ENCODE data around the gene GFM1. TPM values are rescaled to one million over a fixed set of nuclear protein-coding genes. Genes with fewer than 3 reads are reported as not detected.

GFM1 gene
- total RNA-seq, 2 experiments from 2014 or later = 48.4 to 56.1 TPM

DNA sequence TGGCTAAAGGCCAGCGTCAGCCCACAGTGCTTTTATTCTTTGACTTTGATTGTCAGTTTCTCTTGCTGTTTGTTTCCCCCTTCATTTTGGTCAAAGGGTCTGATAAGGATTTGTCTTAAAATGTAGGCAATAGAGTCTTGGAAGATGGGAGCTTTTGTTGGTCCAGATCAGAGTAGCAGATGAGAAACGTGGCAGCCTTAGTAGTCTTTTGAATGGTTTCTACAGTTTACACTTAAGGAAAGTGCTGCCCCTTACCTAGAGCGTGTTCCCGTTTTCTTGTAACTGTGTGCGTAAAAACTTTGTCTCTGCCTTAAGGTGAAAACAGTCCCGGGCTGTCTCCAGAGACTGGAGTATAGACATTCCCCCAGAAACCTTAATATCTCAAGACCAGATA, 27.5 kb downstream of the GFM1 start:
- intact Hi-C loops (cut with micrococcal nuclease) = no loop called here
- Mint-ChIP-seq H3K27me3 (no peaks in the 10 kb centered on the region), H3K4me3 (peak overlapping the region; percentile 84), H3K9me3 (no peaks in the 10 kb centered on the region), H3K4me1 (ENCODE audit: low read depth) (peaks cover 22% of the 10 kb centered on the region), H3K36me3 (ENCODE audit: low read depth) (peaks cover 18% of the 10 kb centered on the region), H3K27ac (peak overlapping the region; percentile 75)
- ChIA-PET CTCF (interaction anchor here (0.6 to 3.7 kb wide), 4 partner anchors 9 to 118 kb away, joined by 3 to 32 read pairs (median 10); partner anchors contain the start of gene GFM1), POLR2A (no interaction called here)
- no peak for TF ChIP-seq CTCF (IDR thresholded peaks at IDR 0.05)
- peak; percentile 8 for DNase-seq
- ATAC-seq = no peak

- Mint-ChIP-seq H3K27ac (peak within 1 kb of the TSS; percentile 75), H3K4me3 (peak within 1 kb of the TSS; percentile 84), H3K27me3 (no peaks in the 10 kb centered on the region), H3K9me3 (no peaks in the 10 kb centered on the region), H3K4me1 (ENCODE audit: low read depth) (peaks cover 22% of the 10 kb centered on the region), H3K36me3 (ENCODE audit: low read depth) (peaks cover 21% of the 10 kb centered on the region)
- DNase-seq (peak; percentile 86), ATAC-seq (peak; percentile 99)
- TF ChIP-seq CTCF (IDR thresholded peaks at IDR 0.05) = peak; percentile 44
- intact Hi-C loops (cut with micrococcal nuclease) = no loop called here
- CTCF ChIA-PET = interaction anchor here (0.6 to 3.7 kb wide), 4 partner anchors 9 to 117 kb away, joined by 3 to 32 read pairs (median 10); partner anchors contain the start of gene GFM1
- POLR2A ChIA-PET = interaction anchor here (1.1 kb wide), 1 partner anchor 28 kb away, joined by 3 read pairs; the partner anchor contains the start of gene GFM1
These were observed 28.2 kb downstream of the GFM1 start, which contains the start of gene LXN for GRCh38 chr3:158672215-158673176. Gene LXN (minus strand): TSS chr3:158672648. CDS start chr3:158672478, 170 bp downstream.

DNA sequence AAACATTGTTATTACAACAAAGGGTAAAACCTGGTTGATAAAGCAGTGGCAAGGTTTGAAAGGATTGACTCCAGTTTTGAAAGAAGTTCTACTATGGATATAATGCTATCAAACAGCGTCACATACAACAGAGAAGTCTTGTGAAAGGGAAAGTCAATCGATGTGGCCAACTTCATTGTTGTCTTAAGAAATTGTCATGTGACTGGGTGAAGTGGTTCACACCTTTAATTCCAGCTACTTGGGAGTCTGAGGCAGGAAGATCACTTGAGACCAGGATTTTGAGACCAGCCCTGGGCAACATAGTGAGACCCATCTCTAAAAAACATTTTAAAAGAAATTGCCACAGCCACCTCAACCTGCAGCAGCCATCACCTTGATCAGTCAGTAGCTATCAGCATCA, 34.4 kb downstream of the GFM1 start:
- intact Hi-C loops (cut with micrococcal nuclease) = no loop called here
- no peak overlapping the region for H3K27ac Mint-ChIP-seq
- POLR2A ChIA-PET = interaction anchor here (0.7 kb wide), 1 partner anchor 16 kb away, joined by 3 read pairs; no protein-coding TSS in a partner anchor

GRCh38 chr3:158679547-158680000, 35.2 kb downstream of the GFM1 start:
- CTCF ChIA-PET = interaction anchor here (1.5 to 2.0 kb wide), 2 partner anchors 20 to 48 kb away, joined by 6 to 8 read pairs; no protein-coding TSS in a partner anchor
- intact Hi-C loops (cut with micrococcal nuclease) = no loop called here
- TF ChIP-seq CTCF (IDR thresholded peaks at IDR 0.05) = no peak
- H3K36me3 Mint-ChIP-seq (ENCODE audit: low read depth) = peaks cover 17% of the 10 kb centered on the region
- no peak for ATAC-seq
- H3K9me3 Mint-ChIP-seq = no peaks in the 10 kb centered on the region
- H3K4me3 Mint-ChIP-seq = no peak overlapping the region
- no peak overlapping the region for H3K27ac Mint-ChIP-seq
- DNase-seq = no peak
- no peaks in the 10 kb centered on the region for H3K27me3 Mint-ChIP-seq
- peaks cover 3% of the 10 kb centered on the region for H3K4me1 Mint-ChIP-seq (ENCODE audit: low read depth)
- POLR2A ChIA-PET = interaction anchor here (0.7 kb wide), 1 partner anchor 15 kb away, joined by 3 read pairs; no protein-coding TSS in a partner anchor

More for the DNA sequence above, 34.4 kb downstream of the GFM1 start:
- ATAC-seq (no peak), DNase-seq (no peak)
- CTCF ChIA-PET = interaction anchor here (1.5 to 2.0 kb wide), 2 partner anchors 19 to 49 kb away, joined by 6 to 8 read pairs; no protein-coding TSS in a partner anchor
- H3K4me3 Mint-ChIP-seq = no peak overlapping the region
- peaks cover 12% of the 10 kb centered on the region for H3K36me3 Mint-ChIP-seq (ENCODE audit: low read depth)
- H3K27me3 Mint-ChIP-seq = no peaks in the 10 kb centered on the region
- TF ChIP-seq CTCF (IDR thresholded peaks at IDR 0.05) = no peak
- no peaks in the 10 kb centered on the region for H3K9me3 Mint-ChIP-seq
- peaks cover 3% of the 10 kb centered on the region for H3K4me1 Mint-ChIP-seq (ENCODE audit: low read depth)

Data from activated CD8-positive, alpha-beta T cell treated with anti-CD3 and anti-CD28 coated beads for 36 hours (primary cell).